ENCODE measurements around the gene RABGAP1.

DNA sequence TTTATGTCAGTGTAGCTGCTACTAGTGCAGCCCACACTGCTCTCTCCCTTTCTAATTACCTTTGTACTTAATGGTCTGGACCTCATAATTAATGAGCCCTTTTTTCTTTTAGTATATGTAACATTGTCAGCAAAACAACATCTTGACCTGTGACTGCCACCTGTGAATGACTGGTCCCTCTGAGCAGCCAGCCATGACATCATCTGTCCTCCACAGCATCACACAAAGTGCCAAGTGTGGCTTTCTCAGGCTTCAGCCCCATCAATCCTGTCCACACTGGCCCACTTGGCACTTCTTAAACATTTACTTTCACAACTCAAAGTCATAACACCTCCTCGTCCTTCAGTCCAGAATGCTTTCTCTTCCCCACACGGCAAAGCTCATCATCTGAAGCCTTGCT is 197.3 kb downstream of the RABGAP1 start:
- TF ChIP-seq EZH2 (IDR thresholded peaks at IDR 0.05; ENCODE audit: insufficient read depth, low read length): no peak
- TF ChIP-seq, protein P1, sequence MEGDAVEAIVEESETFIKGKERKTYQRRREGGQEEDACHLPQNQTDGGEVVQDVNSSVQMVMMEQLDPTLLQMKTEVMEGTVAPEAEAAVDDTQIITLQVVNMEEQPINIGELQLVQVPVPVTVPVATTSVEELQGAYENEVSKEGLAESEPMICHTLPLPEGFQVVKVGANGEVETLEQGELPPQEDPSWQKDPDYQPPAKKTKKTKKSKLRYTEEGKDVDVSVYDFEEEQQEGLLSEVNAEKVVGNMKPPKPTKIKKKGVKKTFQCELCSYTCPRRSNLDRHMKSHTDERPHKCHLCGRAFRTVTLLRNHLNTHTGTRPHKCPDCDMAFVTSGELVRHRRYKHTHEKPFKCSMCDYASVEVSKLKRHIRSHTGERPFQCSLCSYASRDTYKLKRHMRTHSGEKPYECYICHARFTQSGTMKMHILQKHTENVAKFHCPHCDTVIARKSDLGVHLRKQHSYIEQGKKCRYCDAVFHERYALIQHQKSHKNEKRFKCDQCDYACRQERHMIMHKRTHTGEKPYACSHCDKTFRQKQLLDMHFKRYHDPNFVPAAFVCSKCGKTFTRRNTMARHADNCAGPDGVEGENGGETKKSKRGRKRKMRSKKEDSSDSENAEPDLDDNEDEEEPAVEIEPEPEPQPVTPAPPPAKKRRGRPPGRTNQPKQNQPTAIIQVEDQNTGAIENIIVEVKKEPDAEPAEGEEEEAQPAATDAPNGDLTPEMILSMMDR (IDR thresholded peaks at IDR 0.05; ENCODE audit: insufficient read depth, low read depth, low read length): no peak

All from astrocyte (in vitro differentiated cells and primary cell).